Posterior cingulate gyrus (tissue), 11 donors: ENCODE measurements around the gene SHC3.

Experiments
- DNase-seq, 10 donors: peaks; one replicate each; pipeline versions ENCODE4 v3.0.0 to v3.0.0-alpha.2; 2020 to 2021; ENCODE audit warnings: mixed read lengths in 3 of 10
- intact Hi-C: fragments of 100-400 bp; cut with DNase I; formaldehyde crosslinking; loops from one replicate; pipeline ENCODE4 v1.15.1; 2023

Gene SHC3

GRCh38 chr9:89071591-89071990 is 107.0 kb downstream of the SHC3 start:
- intact Hi-C loops: no loop called here
- no peak for DNase-seq

GRCh38 chr9:89066835-89067234 is 111.8 kb downstream of the SHC3 start:
- intact Hi-C loops: no loop called here
- no peak for DNase-seq

- intact Hi-C loops: no loop called here
- no peak for DNase-seq
Observed at GRCh38 chr9:89065921-89066320, 112.7 kb downstream of the SHC3 start.

GRCh38 chr9:89060790-89061189 is 117.8 kb downstream of the SHC3 start:
- intact Hi-C loops: no loop called here

GRCh38 chr9:89059925-89060506 is 118.6 kb downstream of the SHC3 start:
- intact Hi-C loops: no loop called here
- DNase-seq: no peak

More at GRCh38 chr9:89060790-89061189, 117.8 kb downstream of the SHC3 start:
- no peak for DNase-seq

GRCh38 chr9:89058906-89059305 is 119.7 kb downstream of the SHC3 start:
- intact Hi-C loops: no loop called here
- no peak for DNase-seq

- DNase-seq: no peak
- intact Hi-C loops: no loop called here
Observed at GRCh38 chr9:89054865-89055495, 123.6 kb downstream of the SHC3 start.

- intact Hi-C loops: no loop called here
- no peak for DNase-seq
Observed at GRCh38 chr9:89053301-89053700, 125.3 kb downstream of the SHC3 start.

- intact Hi-C loops: no loop called here
Observed at GRCh38 chr9:89052470-89053097, 126.0 kb downstream of the SHC3 start.

GRCh38 chr9:89051421-89052025 is 127.1 kb downstream of the SHC3 start:
- intact Hi-C loops: no loop called here
- no peak for DNase-seq

More at GRCh38 chr9:89052470-89053097, 126.0 kb downstream of the SHC3 start:
- no peak for DNase-seq

- intact Hi-C loops: no loop called here
- no peak for DNase-seq
Observed at GRCh38 chr9:89049646-89050045, 129.0 kb downstream of the SHC3 start.

GRCh38 chr9:89048616-89049015 is 130.0 kb downstream of the SHC3 start:
- intact Hi-C loops: no loop called here
- no peak for DNase-seq

- DNase-seq: no peak
- intact Hi-C loops: no loop called here
Observed at GRCh38 chr9:89047667-89048066, 131.0 kb downstream of the SHC3 start.

GRCh38 chr9:89046832-89047231 is 131.8 kb downstream of the SHC3 start:
- intact Hi-C loops: no loop called here
- no peak for DNase-seq

- intact Hi-C loops: no loop called here
- no peak for DNase-seq
Observed at GRCh38 chr9:89044881-89045280, 133.7 kb downstream of the SHC3 start.

- DNase-seq: peak in 1 of 10 donors; percentile 28
- intact Hi-C loops: no loop called here
Observed at GRCh38 chr9:89044104-89044503, 134.5 kb downstream of the SHC3 start.

GRCh38 chr9:89042984-89043383 is 135.6 kb downstream of the SHC3 start:
- intact Hi-C loops: no loop called here
- DNase-seq: peak in 8 of 10 donors; percentile 39 to 94 (median 66)

GRCh38 chr9:89039664-89040063 is 139.0 kb downstream of the SHC3 start:
- intact Hi-C loops: no loop called here
- no peak for DNase-seq

- DNase-seq: no peak
- intact Hi-C loops: no loop called here
Observed at GRCh38 chr9:89039104-89039465, 139.5 kb downstream of the SHC3 start.

GRCh38 chr9:89038382-89039103 is 140.1 kb downstream of the SHC3 start:
- peak in 5 of 10 donors; percentile 38 to 89 (median 51) for DNase-seq
- intact Hi-C loops: no loop called here

- DNase-seq: peak in 1 of 10 donors; percentile 79
- intact Hi-C loops: no loop called here
Observed at GRCh38 chr9:89037891-89038290, 140.7 kb downstream of the SHC3 start.
